ENCODE measurements around the gene FBXW11. TPM values are rescaled to one million over a fixed set of nuclear protein-coding genes. Genes with fewer than 3 reads are reported as not detected.

Gene FBXW11
- total RNA-seq, 1 experiment from 2014 or later: 85.3 TPM

DNA sequence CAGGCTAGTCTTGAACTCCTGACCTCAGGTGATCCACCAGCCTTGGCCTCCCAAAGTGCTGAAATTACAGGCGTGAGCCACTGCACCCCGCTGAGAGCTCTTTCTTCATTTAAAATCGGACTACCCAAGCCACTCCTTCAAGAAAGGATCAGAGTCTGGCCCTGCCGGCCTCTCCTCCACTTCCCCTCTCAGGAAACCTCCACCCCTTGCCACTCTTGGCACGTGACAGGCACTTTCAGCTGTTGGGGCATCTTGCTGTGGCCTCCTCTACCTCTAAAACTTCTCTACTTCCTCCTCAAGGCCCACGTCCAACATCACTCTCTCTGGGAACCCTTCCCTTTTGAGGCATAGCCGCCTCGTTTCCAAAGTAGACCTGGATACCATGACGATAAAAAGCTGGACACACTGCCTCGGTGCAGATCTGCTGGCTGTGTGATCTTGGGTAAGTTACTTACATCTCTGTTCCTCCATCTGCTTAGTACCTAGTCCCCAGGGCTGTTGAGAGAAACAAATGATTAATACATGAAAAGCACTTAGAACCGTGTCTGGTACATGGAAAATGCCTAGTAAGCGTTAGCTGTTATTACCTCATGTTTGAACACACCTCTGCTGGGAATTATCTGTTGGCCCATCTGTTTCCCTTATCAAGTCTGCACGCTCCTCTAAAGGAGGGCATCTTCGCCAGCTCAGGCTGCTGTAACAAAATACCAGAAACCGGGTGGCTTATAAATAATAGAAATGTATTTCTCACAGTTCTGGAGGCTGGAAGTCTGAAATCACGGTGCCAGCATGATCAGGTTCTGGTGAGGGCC lies 165.5 kb downstream of the FBXW11 start:
- Histone ChIP-seq H3T11ph (ENCODE audit: low read length) (no peak overlapping the region), H3K56ac (ENCODE audit: insufficient read length, low read depth, low read length) (no peak overlapping the region), H4K5ac (ENCODE audit: insufficient read length, low read depth, low read length) (no peak overlapping the region), H2BK12ac (ENCODE audit: insufficient read length, low read depth, low read length) (no peak overlapping the region), H3K79me1 (ENCODE audit: insufficient read depth, low read depth, low read length, poor library complexity, severe bottlenecking) (no peaks in the 10 kb centered on the region), H3K27me3 (ENCODE audit: insufficient read depth, low read length) (no peaks in the 10 kb centered on the region), H3K9ac (ENCODE audit: extremely low read depth, insufficient read length, low read length) (no peak overlapping the region), H2BK20ac (ENCODE audit: low read depth, low read length, poor library complexity, severe bottlenecking) (no peak overlapping the region), H3K9me3 (ENCODE audit: control insufficient read depth, low read depth, low read length) (no peaks in the 10 kb centered on the region), H4K8ac (replicated peaks; ENCODE audit: insufficient read length, low read depth, low read length) (no peak overlapping the region), H2BK15ac (ENCODE audit: low read depth, low read length) (no peak overlapping the region), H2AK5ac (ENCODE audit: insufficient read length, low read length) (no peak overlapping the region), H2BK120ac (ENCODE audit: low read depth, low read length, poor library complexity, severe bottlenecking) (no peak overlapping the region), H3K79me2 (ENCODE audit: insufficient read depth, low read length) (no peaks in the 10 kb centered on the region), H3K14ac (ENCODE audit: insufficient read depth, low read length) (no peak overlapping the region), H3K27ac (ENCODE audit: insufficient read length, low read depth, low read length) (no peak overlapping the region), H2AFZ (ENCODE audit: low read length) (no peak overlapping the region), H3K23me2 (ENCODE audit: insufficient read length, low read depth, low read length, poor library complexity, severe bottlenecking) (no peaks in the 10 kb centered on the region), H3K4ac (ENCODE audit: low read depth, low read length) (no peak overlapping the region), H4K20me1 (ENCODE audit: control insufficient read depth, insufficient read depth, insufficient read length) (no peaks in the 10 kb centered on the region), H4K91ac (ENCODE audit: insufficient read length, low read depth, low read length) (no peak overlapping the region), H3K23ac (ENCODE audit: insufficient read length, low read depth, low read length) (no peak overlapping the region), H3K4me1 (ENCODE audit: insufficient read depth, low read length) (peaks cover 2% of the 10 kb centered on the region; the same call in 1 of the 2 replicates), H3K18ac (ENCODE audit: insufficient read length, low read depth, low read length) (peak overlapping the region; percentile 1), H2BK5ac (ENCODE audit: insufficient read length, low read length) (no peak overlapping the region), H3K4me2 (ENCODE audit: insufficient read depth, insufficient read length, low read length) (no peak overlapping the region)
- Mint-ChIP-seq H3K4me3 (no peak overlapping the region), H3K4me1 (peaks cover 8 to 32% of the 10 kb centered on the region in 2 experiments), H3K27me3 (ENCODE audit: low read depth) (peaks cover 2% of the 10 kb centered on the region), H3K36me3 (ENCODE audit: insufficient read depth in 1 of 3, low read depth in 3 of 3) (peaks cover 0 to 4% (median 0%) of the 10 kb centered on the region in 3 experiments; a peak in 2 of 7 replicates), H3K27ac (peak overlapping the region in 1 of 3 experiments; percentile 36; a peak in 1 of 7 replicates), H3K9me3 (peaks cover 0 to 4% of the 10 kb centered on the region in 2 experiments; a peak in 2 of 5 replicates)
- TF ChIP-seq, protein P1, sequence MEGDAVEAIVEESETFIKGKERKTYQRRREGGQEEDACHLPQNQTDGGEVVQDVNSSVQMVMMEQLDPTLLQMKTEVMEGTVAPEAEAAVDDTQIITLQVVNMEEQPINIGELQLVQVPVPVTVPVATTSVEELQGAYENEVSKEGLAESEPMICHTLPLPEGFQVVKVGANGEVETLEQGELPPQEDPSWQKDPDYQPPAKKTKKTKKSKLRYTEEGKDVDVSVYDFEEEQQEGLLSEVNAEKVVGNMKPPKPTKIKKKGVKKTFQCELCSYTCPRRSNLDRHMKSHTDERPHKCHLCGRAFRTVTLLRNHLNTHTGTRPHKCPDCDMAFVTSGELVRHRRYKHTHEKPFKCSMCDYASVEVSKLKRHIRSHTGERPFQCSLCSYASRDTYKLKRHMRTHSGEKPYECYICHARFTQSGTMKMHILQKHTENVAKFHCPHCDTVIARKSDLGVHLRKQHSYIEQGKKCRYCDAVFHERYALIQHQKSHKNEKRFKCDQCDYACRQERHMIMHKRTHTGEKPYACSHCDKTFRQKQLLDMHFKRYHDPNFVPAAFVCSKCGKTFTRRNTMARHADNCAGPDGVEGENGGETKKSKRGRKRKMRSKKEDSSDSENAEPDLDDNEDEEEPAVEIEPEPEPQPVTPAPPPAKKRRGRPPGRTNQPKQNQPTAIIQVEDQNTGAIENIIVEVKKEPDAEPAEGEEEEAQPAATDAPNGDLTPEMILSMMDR (conservative IDR thresholded peaks at IDR 0.05): no peak
- no CpG with 5 or more reads among the region's 16 CpGs for WGBS (ENCODE audit: extremely low coverage, insufficient read length, low lambda C conversion rate)
- no peak for DNase-seq
